HTERT RPE-1 (cell line): ENCODE results near the gene IFNL1.
"Not testable (repeated sequence)": the region's sequence is repeated elsewhere in the genome, so short reads cannot be mapped to it uniquely, and the experiment has no call there.

Source experiments
- in situ Hi-C: fragments of 300-500 bp; cut with MboI; formaldehyde crosslinking; loops from 4 replicates; pipeline ENCODE4 v1.14.3; 2020; ENCODE audit warnings: low sequenced_read_pairs

IFNL1 gene

DNA sequence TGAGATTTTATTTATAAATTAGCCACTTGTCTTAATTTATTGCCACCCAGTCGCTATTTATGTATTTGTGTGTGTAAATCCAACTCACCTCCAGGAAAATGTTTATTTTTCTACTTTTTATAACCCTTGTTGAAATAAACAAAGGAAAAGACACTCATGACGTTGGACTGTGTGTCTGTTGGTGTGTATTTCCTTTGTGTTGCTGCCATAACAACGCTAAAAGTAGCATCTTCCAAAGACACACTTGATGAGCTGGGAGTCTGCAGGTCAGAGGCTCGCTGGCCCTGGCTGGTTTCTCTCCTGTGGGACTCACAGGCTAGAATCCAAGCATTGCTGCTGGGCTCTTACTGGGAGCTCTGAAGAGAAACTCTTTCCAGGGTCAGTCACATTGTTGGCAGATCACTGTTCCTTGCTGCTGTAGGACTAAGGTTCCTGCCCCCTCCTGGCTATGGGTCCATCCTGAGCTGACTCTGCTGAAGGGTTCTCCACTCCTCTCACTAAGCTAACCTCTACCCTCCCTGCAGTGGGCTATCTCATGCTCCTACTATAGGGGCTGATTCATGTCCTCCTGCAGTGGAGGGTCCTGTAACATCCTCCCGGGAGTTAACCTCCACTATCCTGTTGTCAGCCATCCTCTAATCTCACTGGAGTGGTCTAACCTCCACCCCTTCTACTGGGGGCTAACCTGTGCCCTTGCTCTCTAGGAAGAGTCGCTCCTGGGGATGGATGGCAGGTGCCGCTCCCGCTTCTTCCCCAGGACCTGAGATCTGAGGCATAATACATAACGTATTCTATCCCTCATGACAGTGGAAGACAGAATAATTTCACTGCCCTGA lies 26.0 kb upstream of the IFNL1 start:
- in situ Hi-C loops, result no loop called here

DNA sequence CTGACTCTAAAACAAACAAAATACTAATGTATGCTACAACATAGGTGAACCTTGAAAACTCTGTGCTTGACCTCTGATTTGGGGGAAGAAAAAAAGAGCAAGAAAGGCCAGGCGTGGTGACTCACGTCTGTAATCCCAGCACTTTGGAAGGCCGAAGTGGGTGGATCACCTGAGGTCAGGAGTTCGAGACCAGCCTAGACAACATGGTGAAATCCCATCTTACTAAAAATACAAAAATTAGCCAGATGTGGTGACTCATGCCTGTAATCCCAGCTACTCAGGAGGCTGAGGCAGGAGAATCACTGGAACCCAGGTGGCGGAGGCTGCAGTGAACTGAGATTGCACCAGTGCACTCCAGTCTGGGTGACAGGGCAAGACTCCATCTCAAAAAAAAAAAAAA lies 22.3 kb upstream of the IFNL1 start:
- in situ Hi-C loops, result not testable (repeated sequence)

DNA sequence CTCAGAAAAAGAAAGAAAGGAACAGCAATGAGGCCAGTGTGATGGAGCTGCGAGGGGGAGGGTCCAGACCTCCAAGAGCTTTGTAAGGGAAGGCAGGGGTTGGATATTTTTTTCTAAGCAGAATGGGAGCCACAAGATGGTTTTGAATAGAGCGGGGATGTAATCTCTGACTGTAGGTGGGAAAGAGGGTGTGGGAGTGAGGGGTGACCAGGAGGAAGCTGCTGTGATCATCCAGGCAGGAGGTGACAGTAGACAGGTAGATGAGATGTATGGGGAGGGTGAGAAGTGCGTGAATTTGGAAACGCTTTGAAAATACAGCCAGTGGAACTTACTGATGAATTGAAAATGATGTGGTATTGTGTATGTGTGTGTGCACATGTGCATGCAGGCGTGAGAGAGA lies 20.6 kb upstream of the IFNL1 start:
- in situ Hi-C loops, result no loop called here

DNA sequence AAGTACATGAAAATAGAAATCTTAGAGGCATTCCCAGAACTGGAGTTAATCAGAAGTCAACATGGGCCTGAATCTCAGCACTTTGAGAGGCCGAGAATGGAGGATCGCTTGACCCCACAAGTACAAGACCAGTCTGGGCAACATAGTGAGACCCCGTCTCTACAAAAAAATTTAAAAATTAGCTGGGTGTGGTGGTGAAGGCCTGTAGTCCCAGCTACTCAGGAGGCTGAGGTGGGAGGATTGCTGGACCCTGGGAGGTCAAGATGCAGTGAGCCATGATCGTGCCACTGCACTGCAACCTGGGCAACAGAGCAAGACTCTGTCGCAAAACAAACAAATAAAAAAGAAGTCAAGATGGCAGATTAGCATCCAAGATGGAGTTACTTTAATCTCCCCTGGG lies 19.5 kb upstream of the IFNL1 start:
- in situ Hi-C loops, result no loop called here

DNA sequence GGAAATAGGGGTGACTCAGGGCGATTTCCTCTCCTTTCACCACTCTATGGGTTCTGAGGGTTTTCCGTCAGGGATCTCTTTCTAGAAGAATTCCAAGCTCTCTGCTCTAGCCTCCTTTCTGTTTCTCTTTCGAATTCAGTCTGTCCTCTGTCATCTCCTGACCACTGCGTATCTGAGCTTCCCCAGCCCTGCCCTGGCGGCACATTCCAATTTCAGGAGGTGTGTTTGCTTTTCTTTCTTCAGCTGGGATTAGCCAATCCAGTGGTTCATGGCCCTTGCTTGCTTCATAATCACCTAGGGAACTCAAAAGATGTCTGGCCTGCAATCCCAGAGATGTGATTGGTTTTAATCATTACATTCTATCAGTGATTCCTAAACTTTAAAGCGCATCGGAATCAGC lies 18.6 kb upstream of the IFNL1 start:
- in situ Hi-C loops, result no loop called here

DNA sequence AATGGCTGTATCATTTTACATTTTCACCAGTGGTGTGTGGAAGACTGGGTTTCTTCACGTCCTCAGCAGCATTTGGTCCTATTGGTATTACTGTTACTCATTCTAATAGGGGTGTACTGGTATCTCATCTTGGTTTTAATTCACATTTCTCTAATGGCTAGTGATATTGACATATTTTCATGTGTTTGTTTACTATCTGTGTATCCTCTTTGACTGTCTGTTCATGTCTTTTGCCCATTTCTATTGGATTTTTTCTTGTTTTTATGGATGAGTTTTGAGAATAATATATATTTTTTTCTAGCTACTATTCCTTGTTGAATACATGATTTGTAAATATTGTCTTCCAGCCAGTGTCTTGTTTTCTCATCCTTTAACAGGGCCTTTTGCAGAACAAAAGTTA lies 14.2 kb upstream of the IFNL1 start:
- in situ Hi-C loops, result no loop called here

DNA sequence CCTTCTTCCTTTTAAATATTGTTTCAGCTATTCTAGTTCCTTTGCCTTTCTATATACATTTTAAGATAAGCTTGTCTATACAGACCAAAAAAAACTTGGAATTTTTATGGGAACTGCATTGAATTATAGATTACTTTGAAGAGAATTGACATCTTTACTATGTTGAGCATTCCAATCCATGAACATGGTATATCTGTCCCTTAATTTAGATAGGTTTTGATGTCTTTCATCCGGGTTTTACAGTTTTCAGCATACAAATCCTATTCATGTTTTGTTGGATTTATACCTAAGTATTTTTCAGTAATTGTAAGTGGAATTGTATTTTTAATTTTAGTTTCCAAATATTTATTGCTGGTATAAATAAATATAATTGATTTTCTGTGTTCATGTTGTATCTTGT lies 12.2 kb upstream of the IFNL1 start:
- in situ Hi-C loops, result no loop called here

DNA sequence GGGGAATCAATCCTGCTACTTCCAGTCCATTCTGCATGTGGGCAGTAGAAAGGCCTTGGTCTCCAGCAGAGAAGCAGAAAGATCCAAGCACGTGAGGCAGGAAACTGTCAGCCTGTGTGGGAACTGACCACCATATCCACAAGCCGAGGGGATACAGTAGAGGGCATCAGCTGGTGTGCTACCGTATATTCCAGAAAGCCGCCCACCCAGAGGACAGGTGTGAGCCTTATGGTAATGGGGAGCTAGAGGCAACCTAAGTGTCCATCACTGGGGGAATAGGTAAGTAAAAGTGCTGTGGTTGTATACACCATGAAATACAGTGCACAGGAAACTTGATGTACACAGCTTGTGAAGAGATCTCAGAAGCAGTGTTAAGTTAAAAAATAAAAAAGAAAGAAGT lies 2.8 kb upstream of the IFNL1 start:
- in situ Hi-C loops, result no loop called here

DNA sequence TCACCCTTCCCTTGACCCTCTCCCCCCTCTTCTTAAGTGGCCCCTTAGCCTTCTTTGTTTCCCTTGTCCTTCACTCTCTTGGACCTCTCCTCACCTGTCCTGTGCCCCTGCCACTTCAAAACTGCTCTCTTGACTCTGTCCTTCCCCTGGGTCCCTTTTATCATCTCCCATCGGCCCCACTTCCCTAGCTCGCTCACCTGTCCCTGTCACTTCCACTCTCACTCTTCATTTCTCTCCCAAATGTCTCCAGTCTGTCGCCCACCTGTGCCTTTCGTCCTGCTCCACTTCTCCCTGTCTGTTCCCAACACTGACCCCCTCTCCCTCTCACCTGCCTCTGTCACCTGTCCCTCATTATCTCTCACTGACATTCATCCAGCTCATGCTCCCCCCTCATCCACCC lies 699 bp downstream of the IFNL1 start:
- in situ Hi-C loops, result no loop called here

DNA sequence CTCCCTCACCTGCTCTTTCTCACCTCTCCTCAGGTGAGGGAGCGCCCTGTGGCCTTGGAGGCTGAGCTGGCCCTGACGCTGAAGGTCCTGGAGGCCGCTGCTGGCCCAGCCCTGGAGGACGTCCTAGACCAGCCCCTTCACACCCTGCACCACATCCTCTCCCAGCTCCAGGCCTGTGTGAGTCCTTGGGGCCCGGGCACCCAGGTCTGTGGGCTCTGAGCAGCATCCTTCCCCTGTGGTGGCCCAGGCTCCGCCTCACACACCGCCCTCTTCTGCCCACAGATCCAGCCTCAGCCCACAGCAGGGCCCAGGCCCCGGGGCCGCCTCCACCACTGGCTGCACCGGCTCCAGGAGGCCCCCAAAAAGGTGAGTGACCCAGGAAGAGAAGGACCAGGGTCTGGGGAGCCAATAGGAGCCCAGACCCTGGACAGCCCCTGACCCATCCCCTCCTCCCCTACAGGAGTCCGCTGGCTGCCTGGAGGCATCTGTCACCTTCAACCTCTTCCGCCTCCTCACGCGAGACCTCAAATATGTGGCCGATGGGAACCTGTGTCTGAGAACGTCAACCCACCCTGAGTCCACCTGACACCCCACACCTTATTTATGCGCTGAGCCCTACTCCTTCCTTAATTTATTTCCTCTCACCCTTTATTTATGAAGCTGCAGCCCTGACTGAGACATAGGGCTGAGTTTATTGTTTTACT lies 1.9 kb downstream of the IFNL1 start:
- in situ Hi-C loops, result no loop called here

DNA sequence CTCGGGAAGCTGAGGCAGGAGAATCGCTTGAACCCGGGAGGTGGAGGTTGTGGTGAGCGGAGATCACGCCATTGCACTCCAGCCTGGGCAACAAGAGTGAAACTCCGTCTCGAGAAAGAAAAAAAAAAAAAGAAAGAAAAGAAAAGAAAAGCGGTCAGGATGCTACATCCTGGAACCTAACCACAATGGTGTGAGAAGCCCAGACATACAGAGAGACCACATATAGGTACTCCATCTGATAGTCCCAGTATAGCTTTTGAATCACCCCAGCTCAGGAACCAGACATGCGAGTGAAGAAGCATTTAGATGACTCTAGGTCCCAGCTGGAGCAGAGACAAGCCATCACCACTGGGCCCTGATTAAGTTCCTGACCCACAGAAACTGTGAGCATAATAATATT lies 3.2 kb downstream of the IFNL1 start:
- in situ Hi-C loops, result no loop called here

DNA sequence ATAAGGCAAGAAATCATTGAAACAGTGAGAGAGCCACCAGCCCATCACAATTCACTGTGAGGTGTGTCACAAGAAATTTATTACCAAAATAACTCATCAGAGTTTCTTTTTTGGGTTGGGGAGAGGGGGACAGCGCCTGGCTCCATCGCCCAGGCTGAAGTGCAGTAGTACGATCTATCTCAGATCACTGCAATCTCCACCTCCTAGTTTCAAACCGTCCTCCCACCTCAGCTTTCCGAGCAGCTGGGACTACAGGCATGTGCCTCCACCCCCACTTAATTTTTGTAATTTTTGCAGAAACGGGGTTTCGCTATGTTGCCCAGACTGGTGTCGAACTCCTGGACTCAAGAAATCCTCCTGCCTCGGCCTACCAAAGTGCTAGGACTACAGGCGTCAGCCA lies 3.6 kb downstream of the IFNL1 start:
- in situ Hi-C loops, result no loop called here

DNA sequence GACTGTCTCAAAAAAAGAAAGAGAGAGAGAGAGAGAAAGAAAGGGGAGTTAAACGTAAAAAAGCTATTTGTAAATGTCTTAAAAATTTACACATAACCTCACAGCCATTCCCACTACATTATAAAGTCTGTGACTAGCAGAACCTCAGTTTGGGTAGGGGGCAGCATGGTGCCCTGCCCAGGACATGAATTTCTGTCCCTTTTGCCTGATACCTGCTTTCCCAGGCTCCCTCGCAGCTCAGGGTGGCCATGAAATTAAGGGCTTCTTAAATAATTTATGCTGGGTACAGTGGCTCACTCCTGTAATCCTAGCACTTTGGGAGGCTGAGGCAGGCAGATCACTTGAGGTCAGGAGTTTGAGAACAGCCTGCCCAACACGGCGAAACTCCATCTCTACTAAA lies 4.8 kb downstream of the IFNL1 start:
- in situ Hi-C loops, result no loop called here

DNA sequence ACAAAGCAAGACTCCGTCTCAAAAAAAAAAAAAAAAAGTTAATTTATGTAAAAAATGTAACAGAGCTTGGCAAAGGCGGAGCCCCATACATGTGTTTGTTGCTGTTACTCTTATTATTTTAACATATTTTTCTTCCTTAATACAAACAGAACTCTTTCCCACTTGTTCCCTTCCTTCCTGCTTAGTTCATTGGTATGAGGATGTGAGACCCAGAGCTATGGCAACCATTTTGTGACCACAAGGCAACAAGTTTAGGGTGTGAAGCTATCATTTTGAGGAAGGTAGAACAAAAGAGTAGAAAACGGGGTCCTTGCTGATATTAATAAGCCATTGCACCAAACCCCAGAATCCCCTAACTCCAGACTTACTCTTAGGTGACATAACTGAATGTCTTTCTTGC lies 5.4 kb downstream of the IFNL1 start:
- in situ Hi-C loops, result no loop called here

DNA sequence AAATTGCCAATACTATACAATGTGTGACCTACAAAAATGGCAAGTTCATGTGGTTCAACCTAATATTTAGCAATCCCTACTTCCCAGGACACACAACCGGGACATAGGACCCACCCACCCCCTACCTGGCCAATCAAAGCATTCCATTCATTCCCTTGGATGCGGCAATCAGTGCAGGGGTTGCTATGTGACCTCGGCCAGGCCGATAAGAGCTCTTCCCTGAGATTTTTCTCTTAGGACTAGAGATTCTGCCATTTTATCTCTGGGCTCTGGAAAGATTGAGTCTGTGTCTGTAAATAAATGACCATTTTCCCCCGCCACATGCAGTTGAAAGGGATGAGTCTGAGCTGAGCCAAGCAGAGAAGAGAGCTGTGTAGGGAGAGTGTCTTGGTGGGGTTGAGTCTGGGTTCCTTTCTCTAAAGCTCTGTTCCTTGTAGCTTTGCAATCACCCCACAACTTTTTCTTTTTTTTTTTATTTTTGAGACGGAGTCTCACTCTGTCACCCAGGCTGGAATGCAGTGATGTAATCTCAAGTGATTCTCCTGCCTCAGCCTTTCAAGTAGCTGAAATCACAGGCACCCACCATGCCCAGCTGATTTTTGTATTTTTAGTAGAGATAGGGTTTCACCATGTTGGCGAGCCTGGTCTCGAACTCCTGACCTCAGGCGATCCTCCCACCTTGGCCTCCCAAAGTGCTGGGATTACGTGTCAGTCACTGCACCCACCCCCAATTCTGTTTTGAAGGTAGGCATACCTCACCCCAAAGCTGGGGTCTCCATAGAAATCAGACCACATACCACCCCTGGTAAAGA lies 7.4 kb downstream of the IFNL1 start:
- in situ Hi-C loops, result no loop called here

DNA sequence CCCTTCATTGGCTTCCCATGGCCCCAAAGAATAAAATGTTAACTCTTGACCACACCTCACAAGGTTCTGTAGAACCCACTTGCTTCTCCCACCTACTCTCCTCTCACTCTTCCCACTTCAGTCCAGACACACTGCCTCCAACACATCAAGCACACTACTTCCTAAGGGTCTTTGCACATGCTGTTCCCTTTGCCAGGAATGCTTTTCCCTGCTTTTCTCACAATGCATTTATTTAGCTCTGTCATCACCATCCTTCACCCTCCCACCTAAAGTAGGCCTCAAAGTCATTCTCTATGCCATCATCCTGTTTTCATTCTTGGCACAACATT lies 7.9 kb downstream of the IFNL1 start:
- in situ Hi-C loops, result no loop called here

DNA sequence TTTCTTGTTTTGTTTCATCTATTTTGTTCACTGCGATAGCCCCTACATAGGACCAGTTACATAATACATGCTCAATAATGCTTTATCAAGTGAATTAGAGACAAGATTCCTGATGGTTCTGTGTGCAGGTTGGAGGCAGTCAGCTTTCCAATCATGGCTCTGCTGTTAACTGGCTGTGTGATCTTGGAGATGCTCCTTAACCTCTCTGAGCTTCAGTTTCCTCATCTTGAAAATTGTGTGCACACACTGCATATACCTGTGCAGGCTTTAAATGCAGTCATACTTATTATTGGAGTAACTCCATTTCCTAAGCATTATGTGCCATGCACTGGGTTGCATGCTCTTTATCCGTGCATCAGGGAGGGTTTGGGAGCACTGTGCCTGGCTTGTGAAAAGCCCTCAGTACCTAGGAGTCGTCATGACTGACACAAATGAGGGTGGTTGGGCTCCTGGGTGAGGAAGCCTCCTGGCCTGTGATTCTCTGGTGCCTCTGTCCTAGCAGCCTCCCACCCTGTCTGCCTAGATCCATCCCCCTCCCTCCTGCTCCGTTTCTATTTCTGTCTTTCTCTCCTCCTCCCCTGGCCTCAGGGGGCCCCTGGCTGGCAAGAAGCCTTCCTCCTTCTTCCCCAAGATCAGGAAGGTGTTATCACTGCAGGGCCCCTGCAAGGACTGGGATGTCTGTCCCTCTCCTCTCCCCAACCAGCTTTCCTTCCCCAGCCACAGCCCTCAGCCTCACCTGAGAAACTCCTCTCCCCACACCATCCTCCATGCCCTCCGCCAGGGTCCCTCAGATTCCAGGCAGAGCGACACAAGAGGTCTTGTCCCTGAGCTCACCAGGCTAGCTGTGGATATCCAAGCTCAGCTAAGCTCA lies 8.7 kb downstream of the IFNL1 start:
- in situ Hi-C loops, result no loop called here

DNA sequence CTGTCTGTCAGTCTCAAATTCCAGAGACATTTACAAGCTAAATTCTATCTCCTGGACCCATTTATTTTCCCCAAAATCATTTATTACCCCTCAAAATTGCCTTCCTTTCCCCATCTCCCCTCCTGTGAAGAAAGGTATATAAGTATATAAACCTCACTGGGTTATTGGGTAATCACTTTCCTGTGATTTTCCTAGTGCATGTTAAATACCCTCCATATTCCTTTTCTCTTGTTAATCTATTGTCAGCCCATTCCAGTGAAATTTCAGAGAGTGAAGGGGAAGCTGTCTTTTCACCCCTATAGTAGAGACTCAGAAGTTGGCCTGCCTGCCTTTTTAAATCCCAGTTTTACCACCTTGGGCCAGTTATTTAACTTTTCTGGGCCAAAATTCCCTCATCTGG lies 9.9 kb downstream of the IFNL1 start:
- in situ Hi-C loops, result no loop called here

DNA sequence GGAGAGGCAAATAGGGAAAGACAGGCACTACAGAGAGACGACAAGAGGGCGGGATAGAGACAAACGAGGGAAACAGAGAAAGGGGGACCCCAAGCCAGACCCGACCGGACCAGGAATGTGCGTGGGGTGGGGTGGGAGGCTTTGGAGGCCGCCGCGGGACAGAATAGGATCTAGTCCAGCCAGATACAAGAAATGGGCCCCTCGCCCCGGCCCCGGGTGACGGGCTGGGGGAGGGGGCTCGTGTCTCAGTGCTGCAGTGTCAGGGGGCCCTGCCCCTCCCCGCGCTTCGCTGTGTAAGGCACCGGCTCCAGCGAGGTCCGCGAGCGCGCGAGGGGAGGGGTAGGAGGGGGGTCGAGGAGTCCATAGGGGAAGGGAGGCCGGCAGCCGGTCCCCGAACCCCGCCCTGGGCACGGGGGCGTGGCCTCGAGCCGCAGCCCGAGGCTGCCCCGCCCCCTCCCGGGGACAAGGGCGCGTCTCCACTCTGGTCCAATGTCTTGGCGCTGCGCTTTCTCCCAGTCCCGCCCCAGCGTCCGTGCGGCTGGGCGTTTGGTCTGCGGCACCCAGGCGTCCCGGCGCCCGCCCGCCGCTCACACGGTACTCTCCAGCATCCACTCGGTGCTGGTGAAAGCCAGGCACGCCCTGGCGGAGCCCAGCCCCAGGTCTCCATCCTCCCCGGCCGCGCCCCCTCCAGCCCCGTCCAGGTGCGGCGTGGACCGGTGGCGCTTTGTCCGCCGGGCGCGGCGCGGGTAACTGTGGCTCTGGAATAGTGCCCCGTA lies 11.0 kb downstream of the IFNL1 start:
- in situ Hi-C loops, result no loop called here

DNA sequence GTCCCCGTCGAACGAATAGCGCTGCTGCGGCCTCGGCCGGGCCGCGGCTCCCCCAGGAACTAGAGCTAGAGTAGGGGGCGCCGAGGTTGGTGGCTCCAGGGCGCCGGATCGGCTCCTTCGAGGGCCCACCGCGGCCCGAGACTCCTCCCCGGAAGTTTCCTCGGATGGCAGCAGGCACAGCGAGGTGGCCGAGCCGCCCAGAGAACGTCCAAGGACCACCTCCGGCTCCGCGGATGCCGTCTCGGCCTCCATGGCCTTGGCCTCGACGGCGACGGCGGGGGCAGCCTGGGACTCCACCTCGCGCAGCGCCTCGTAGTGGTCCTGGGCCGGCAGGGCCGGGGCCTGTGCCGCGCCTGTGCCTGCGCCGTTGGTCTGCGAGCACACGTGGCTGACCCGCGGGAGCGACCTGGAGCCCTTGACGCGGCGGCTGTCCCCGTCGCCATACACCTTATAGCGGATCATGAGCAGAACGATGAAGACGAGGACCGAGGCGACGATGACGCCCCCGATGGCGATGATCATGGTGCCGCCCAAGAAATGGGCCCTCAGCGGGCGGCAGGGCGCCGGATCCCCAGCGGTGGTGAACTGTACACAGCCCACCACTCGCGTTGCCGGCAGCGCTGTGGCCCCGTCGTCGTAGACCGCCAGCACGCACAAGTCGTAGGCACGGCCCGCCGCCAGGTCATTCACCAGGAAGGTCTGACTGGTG lies 11.8 kb downstream of the IFNL1 start:
- in situ Hi-C loops, result no loop called here
